HG03439 (cell line): ENCODE data around the gene CD46.

ENCODE experiments used
- ATAC-seq: cut with Tn5 transposase; IDR thresholded peaks from one replicate; pipeline ENCODE4 v1.9.1; 2021; ENCODE audit warnings: mild to moderate bottlenecking, moderate library complexity; ENCODE audit not compliant: unreplicated experiment

The CD46 gene

DNA sequence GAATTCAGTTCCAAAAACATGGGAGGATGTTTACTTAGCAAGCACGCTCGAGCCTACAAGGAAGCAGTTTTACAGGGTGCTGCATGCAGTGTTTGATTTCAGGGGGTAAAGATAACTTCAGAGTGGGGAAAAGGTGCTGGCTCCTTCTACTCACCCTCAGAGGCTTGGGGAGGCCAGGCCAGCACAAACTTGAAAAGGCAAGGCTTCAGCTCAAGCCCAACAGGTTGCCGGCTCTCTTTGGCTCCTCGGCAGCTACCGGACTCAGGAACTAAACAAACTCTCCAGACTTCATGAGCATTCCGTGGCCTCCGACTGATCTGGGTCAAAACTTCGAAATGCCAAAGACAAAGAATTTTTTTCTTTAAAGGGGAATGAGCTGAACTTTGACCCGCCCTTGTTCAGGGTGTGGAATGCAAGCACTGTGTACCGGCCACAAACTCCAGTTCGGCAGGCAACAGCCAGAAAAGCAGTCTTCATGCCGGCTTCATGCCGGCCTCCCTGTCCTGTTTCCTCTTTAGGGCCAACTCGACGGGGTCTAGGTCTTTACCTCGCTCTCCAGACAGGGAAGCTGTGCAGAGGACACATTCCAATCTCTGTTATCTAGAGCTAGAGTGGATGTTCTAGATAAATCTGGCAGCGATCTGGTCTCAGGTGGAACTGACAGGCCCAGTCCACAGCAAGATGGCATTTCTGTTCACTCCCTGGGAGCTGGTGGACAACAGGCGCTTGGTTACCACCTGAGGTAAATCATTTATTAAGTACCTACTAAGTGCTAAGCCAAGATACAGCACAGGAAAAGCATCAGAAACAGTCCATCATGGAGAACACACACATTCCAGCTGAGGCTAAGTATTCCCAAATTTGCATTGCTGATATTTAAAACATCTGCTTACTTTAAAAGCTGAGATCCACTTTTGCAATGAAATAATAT, 75.0 kb downstream of the CD46 start:
- ATAC-seq, result no peak

GRCh38 chr1:207827488-207827830, 75.6 kb downstream of the CD46 start:
- no peak for ATAC-seq

DNA sequence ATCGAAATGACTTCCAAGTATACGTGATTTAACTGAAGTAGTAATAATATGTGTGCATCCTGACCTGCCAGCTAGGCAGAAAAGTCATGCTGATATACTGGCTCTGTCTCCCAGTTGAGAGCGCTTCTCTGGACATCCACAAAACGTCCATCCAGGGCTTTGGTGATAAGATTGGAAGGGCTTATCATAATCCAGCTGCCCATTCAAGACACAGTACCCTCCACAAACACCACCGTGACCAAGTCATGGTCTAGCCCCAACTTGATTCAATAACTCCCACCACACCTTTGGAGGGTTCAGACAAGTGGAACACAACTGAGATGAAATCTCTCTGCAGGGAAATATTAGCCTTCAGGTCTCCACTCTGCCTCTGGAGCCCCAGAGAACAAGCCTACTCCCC, 76.2 kb downstream of the CD46 start:
- no peak for ATAC-seq

DNA sequence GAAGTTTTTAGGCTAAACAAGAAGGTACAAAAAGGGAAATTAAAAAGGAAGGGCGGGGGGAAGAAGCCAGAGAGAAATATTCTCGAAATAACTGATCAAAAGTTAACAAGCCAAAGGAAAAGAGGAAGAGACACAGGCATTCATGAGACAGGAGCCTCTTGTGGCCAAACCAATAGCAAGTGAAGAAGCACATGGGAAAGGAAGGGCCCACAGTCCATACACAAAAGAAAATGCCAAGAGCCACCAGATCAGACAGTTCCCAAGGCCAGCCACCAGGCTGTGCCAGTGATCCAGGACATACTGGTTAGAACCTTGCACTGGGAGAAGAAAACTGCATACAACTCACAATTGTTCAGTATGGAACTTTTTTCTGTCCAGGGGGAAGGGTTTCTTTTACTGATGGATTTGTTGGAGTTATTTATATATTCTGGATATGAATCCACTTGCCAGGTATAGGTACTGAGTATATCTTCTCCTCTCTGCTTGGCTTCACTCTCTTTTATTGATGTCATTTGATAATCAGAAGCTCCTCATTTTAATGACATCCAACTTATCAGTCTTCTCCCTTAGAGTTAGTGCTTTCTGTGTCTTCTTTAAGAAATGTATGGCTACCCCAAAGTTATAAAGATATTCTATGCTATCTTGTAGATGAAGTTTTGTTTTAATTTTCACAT, 76.8 kb downstream of the CD46 start:
- peak; percentile 18 for ATAC-seq

- ATAC-seq, result no peak
These were observed 77.7 kb downstream of the CD46 start for GRCh38 chr1:207829576-207829975.

- no peak for ATAC-seq
These were observed 78.9 kb downstream of the CD46 start for GRCh38 chr1:207830788-207831187.

GRCh38 chr1:207831517-207832327, 79.9 kb downstream of the CD46 start:
- peak; percentile 88 for ATAC-seq

DNA sequence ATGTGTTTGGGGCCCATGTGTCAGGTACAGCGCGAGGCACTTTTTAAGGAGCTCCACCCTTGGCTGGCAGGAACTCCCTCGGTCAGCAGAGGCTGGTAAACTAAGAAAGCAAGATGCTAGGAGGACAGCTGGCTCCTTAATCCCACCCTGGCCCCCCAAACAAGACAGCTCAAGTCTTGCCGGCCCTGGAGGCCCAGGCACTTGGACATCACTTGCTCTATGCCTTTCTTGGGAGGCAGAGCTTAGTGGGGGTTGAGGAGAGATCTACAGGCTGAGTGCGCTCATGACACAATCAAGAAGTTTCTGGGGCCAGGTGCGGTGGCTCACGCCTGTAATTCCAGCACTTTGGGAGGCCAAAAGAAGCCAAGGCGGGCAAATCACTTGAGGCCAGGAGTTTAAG, 80.9 kb downstream of the CD46 start:
- no peak for ATAC-seq

- no peak for ATAC-seq
These were observed 81.5 kb downstream of the CD46 start for GRCh38 chr1:207833381-207833780.

DNA sequence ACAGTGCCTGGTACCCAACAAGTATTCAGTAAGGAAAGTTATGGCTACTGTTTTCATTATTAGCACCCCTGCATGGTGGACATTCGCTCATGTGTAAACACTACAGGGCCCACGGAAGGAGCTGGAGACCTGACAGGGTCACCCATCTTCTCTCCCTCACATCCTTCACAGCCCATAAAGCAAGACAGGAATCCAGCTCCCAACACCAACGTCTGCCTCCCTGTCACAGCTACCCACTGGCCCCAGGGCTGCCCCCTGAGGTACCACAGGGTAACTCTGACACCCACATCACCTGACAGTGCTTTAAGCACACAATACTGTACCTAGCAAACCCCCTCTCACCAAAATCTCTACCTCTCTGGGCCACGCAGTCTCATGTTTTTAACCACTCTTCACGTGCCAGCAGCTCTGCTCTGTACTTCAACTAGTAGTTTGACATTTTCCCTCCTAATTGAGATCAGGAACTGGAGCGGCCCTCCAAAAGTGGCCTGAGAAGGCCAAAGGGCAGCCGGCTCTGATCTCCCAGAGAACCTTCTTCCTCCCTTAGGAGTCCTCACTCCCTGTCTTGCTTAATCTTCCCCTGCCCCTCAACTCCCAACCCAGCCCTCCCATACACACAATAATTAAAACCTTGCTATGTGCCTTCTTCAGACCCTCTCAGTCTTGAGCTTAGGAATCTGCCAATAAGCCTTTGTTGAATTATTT, 82.3 kb downstream of the CD46 start:
- ATAC-seq, result no peak

DNA sequence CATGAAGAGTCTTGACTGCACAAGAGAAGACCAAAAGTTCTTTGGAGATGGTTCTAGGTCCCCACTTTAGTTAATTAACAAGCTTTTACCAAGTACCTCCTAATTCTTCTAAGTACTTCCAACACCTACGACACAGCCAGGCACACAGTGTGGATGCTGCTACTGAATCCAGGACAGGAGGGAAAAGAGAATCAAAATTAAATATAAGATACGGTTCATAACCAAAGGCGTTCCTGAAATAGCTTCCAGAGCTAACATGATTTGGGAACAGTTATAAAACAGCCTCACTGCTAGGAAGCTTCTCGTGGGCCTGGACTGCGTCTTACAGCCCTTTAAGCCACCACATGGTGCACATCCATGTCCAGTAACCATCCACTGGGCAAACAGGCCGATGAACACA, 84.1 kb downstream of the CD46 start:
- no peak for ATAC-seq

GRCh38 chr1:207836591-207837347, 84.9 kb downstream of the CD46 start:
- ATAC-seq, result no peak

DNA sequence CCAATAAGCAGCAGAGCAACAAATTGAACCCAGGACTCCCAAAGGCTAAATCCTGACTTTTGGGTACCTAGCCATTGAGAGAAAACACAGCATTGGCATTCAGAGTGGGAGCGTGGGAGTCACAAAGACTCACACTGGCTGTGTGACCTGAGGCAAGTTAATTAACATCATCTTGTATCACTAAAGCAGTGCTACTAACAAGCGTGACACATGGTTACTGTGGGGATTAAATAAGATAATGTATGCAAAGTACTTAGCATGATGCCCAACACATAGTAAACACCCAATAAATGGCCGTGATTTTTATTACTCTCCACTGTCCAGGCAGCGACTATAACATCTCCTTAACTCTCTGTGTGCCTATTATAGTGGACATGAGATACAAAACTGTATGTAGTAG, 85.8 kb downstream of the CD46 start:
- no peak for ATAC-seq

GRCh38 chr1:207838156-207839082, 86.6 kb downstream of the CD46 start:
- ATAC-seq, result no peak

DNA sequence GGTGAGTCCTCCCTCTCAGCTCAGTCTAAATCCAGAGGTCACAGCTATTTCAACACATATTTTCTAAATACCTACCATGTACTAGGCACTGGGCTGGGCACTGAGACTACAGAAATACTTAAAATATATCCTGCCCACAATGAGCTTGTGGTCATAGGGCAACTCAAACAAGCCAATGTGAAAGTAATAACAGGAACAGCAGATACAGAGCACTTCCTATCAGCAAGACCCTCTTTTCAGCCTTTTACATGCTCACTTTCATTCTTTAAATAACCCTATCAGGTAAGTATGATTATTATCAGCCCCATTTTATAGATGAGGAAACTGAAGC, 87.2 kb downstream of the CD46 start:
- ATAC-seq, result no peak

DNA sequence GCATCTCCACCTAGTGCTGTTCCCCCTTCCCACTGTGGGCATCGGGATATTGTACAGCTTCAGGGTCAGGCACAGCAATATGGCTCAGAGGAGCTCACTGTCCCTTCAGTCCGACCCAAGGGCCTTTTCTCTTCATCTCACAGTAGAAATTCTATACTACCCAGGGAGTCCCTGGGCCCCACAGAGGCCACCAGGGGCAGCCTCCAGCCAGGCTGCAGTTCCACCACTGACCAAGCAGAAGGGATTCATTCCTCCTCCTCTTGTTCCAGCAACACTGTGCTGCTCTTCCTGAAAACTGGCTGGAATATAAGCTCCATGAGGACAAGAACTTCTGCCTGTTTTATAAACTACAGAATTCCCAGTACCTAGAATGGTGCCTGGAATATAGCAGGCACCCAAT, 88.5 kb downstream of the CD46 start:
- ATAC-seq, result no peak

GRCh38 chr1:207841293-207841692, 89.4 kb downstream of the CD46 start:
- no peak for ATAC-seq

DNA sequence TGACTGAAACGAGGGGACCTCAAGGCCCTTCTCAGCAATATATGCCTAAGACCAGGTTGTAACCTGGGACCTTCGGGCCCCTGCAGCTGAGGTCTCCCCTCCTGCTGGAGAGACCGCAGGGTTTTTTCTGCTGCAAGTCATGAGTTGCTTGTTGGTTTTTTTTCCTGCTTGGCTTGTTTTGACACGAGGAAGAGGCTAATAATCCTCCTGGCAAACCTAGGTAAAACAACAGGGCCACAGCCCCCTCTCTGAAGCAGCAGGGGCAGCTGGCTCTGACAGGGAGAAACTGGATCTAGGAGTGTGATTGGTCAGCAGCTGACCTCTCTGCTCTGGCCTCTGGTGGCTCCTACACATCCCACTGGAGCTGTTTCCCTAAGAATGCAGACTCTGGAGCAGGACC, 90.0 kb downstream of the CD46 start:
- no peak for ATAC-seq

- no peak for ATAC-seq
These were observed 90.7 kb downstream of the CD46 start for GRCh38 chr1:207842506-207842905.
